Lower lobe of right lung (tissue), 2 donors: Measurements from ENCODE around the gene TRAF7. TPM values are rescaled to one million over a fixed set of nuclear protein-coding genes. Genes with fewer than 3 reads are reported as not detected.
"Not testable (repeated sequence)": the region's sequence is repeated elsewhere in the genome, so short reads cannot be mapped to it uniquely, and the experiment has no call there.

Source experiments
- ATAC-seq, 2 donors: fragments of 200-7000 bp; cut with Tn5 transposase; one replicate each; pipeline ENCODE4 v1.9.1; 2020 to 2022; ENCODE audit warnings: mild to moderate bottlenecking in 2 of 2, moderate library complexity in 2 of 2
- DNase-seq: peaks from one replicate; pipeline ENCODE4 v3.0.0-alpha.2; 2020
- H3K27ac ChIP-seq: fragments of 200-600 bp; one replicate; pipeline ENCODE4 v1.8.0; 2022
- H3K27me3 ChIP-seq: fragments of 200-600 bp; one replicate; pipeline ENCODE4 v1.8.0; 2022; ENCODE audit warnings: low read depth
- H3K36me3 ChIP-seq: fragments of 200-600 bp; one replicate; pipeline ENCODE4 v1.8.0; 2022; ENCODE audit warnings: mild to moderate bottlenecking
- H3K4me1 ChIP-seq: fragments of 200-600 bp; one replicate; pipeline ENCODE4 v1.8.0; 2022
- H3K4me3 ChIP-seq: fragments of 200-600 bp; one replicate; pipeline ENCODE4 v1.8.0; 2022; ENCODE audit warnings: mild to moderate bottlenecking
- H3K9me3 ChIP-seq: fragments of 200-600 bp; one replicate; pipeline ENCODE4 v1.8.0; 2022
- intact Hi-C: fragments of 100-400 bp; cut with DNase I; formaldehyde crosslinking; loops from one replicate; pipeline ENCODE4 v1.11.0; 2022
- total RNA-seq: library from RNA; stranded (reverse); fragmentation: NEBNext Ultra II Directional; extraction: Animal tissue kit (Norgen Biotek cat#: 25700); gene quantifications from one replicate; pipeline ENCODE4 v1.2.1, GENCODE V29; 2021
- TF ChIP-seq, protein P1 (sequence below): fragments of 200-600 bp; IDR thresholded peaks from one replicate; pipeline ENCODE4 v1.8.0; 2022; ENCODE audit warnings: antibody characterized with exemption, mild to moderate bottlenecking
- donor health status: DM: no; HTN: yes; CAD: no; lungs with severe emphysema.

TRAF7 gene
- total RNA-seq, 1 donor from 2014 or later = 61.9 TPM

DNA sequence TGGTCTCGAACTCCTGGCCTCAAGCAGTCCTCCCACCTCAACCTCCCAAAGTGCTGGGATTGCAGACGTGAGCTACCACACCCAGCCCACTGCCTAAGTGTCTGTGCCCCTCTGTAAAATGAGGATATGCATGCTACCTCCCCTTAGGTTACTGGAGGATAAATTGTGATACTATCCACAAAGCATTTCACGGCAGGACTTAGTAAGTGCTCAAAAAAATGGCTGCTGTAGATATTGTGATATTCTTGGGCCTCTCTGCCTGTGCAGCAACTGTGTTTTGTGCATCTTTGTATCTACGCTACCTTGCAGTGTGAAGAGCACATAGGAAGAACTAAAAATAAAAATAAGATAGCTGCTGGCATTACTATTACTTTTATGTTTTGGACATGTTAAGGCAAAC lies 42.7 kb downstream of the TRAF7 start:
- peaks cover 13% of the 10 kb centered on the region for H3K4me1 ChIP-seq
- H3K4me3 ChIP-seq = no peak overlapping the region
- H3K27ac ChIP-seq = no peak overlapping the region
- H3K36me3 ChIP-seq = no peaks in the 10 kb centered on the region
- TF ChIP-seq, protein P1, sequence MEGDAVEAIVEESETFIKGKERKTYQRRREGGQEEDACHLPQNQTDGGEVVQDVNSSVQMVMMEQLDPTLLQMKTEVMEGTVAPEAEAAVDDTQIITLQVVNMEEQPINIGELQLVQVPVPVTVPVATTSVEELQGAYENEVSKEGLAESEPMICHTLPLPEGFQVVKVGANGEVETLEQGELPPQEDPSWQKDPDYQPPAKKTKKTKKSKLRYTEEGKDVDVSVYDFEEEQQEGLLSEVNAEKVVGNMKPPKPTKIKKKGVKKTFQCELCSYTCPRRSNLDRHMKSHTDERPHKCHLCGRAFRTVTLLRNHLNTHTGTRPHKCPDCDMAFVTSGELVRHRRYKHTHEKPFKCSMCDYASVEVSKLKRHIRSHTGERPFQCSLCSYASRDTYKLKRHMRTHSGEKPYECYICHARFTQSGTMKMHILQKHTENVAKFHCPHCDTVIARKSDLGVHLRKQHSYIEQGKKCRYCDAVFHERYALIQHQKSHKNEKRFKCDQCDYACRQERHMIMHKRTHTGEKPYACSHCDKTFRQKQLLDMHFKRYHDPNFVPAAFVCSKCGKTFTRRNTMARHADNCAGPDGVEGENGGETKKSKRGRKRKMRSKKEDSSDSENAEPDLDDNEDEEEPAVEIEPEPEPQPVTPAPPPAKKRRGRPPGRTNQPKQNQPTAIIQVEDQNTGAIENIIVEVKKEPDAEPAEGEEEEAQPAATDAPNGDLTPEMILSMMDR = no peak
- ATAC-seq (no peak), DNase-seq (no peak)
- intact Hi-C loops = no loop called here
- no peaks in the 10 kb centered on the region for H3K9me3 ChIP-seq
- peaks cover 40% of the 10 kb centered on the region for H3K27me3 ChIP-seq

DNA sequence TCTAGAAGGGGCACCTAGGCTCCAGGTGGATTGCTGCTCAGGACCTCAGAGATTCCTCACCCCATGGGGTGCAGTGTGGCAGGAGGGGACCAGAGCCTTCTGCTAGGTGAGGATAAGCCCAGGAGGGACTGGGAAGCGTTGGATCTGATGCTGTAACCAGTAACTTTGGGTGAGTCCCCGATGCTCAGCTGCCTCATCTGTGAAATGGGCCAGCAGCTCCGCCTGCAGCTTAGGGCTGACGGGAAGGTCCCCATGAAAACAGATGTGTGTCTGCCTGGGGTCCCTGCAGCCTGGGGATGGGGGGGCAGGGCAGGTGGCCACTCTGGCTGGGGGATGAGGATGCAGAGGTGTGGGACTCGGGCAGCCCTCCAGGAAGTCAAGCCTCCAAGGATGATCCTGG lies 43.5 kb downstream of the TRAF7 start:
- DNase-seq = no peak
- Histone ChIP-seq H3K4me1 (peaks cover 13% of the 10 kb centered on the region), H3K36me3 (no peaks in the 10 kb centered on the region), H3K27me3 (peaks cover 39% of the 10 kb centered on the region), H3K4me3 (no peak overlapping the region), H3K27ac (no peak overlapping the region), H3K9me3 (no peaks in the 10 kb centered on the region)
- ATAC-seq = no peak
- intact Hi-C loops = no loop called here
- TF ChIP-seq, protein P1 = no peak

DNA sequence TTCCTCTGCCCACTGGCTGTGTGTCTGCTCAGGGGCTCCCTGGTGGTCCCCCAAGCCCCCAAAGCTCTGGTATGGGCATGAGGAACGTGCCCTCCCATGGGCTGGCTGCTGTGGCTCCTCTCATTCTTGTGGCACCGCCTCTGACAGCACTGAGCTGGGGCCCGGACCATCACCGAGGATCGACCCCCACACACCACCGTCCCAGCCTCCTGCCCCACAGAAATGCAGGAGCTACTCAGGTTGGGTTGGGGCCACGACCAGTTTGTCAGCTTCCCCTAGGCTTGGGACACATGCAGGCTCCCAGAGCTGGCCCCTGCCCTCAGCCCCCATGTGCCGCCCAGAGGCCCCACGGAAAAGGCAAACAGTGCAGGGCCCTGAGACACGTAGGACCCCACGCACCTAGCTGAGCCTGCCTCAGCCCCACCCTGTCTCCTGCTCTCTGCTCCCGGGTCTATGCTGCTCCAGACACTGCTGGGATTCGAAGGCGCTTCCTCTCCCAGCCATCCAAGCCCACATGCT lies 44.1 kb downstream of the TRAF7 start:
- no peak overlapping the region for H3K4me3 ChIP-seq
- H3K36me3 ChIP-seq = no peaks in the 10 kb centered on the region
- H3K9me3 ChIP-seq = no peaks in the 10 kb centered on the region
- H3K27ac ChIP-seq = no peak overlapping the region
- peaks cover 17% of the 10 kb centered on the region for H3K4me1 ChIP-seq
- H3K27me3 ChIP-seq = peaks cover 33% of the 10 kb centered on the region
- ATAC-seq (no peak), DNase-seq (no peak)
- TF ChIP-seq, protein P1 = no peak
- intact Hi-C loops = no loop called here

DNA sequence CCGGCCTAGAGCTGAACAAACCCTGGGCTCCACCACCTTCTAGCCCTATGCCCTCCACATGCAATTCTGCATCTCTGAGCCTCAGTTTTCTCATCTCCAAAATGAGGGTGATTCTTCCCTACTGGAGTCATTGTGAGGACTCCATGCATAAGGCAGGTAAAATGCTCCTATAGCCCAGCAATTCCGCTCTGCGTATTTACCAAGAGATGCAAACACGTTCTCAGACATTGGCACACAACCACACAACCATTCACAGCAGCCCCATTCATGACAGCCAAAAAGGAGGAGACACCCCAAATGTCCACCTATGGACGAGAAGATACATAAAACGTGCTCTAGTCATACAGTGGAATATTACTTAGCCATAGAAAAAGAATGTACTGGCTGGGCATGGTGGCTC lies 44.7 kb downstream of the TRAF7 start:
- intact Hi-C loops = no loop called here
- TF ChIP-seq, protein P1 = no peak
- no peaks in the 10 kb centered on the region for H3K36me3 ChIP-seq
- DNase-seq (no peak), ATAC-seq (no peak)
- H3K27me3 ChIP-seq = peaks cover 26% of the 10 kb centered on the region
- H3K9me3 ChIP-seq = no peaks in the 10 kb centered on the region
- no peak overlapping the region for H3K27ac ChIP-seq
- H3K4me3 ChIP-seq = no peak overlapping the region
- peaks cover 17% of the 10 kb centered on the region for H3K4me1 ChIP-seq

DNA sequence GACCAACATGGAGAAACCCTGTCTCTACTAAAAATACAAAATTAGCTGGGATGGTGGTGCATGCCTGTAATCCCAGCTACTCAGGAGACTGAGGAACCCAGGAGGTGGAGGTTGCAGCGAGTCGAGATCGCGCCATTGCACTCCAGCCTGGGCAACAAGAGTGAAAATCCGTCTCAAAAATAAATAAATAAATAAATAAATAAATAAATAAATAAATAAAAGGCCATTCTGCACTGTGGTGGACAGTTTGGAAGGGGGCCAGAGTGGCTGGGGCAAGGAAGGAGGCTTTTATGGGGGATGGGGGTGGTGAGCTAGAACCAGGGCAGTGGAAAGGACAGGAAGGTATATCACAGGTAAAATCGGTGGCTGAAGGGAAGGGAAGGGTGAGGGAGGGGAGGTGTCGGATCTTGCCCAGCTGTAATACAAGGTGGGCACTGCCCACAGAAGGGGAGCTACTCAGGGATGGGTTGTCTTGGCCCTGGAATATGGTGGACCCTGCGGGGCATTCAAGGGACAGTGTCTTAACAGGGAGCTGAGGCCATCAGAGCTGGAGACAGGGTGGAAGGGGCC lies 47.6 kb downstream of the TRAF7 start:
- H3K27ac ChIP-seq, ATAC-seq, intact Hi-C loops: not testable (repeated sequence)

DNA sequence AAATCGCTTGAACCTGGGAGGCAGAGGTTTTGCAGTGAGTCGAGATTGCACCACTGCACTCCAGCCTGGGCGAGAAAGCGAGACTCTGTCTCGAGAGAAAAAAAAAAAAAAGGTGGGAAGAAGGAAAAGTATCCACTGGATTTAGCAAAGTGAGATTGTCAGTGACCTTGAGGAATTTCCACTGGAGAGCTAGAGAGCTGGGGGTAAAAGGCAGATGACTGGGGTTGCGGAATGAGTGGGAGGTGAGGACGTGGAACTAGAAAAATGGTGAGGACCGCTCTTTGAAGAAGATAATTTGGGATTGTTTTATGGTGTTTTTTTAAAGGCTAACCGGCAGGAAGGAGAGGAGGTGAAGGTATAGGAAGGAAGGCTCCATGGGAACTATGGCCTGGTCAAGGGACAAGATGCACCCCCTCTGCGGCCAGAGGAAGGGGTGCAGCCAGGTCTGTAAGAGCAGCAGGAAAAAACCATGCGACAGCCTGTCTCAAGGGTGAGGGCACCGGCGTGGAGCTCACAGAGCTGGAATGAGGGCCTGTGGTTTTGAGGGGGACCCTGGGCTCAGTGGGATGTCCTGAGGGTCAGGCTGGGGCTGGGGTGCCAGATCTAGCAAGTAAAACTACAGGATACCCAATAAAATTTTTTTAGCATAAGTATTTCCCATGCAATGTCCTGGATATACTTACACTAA lies 49.0 kb downstream of the TRAF7 start:
- H3K4me3 ChIP-seq = peak overlapping the region; percentile 86
- H3K36me3 ChIP-seq = peaks cover 29% of the 10 kb centered on the region
- DNase-seq = peak; percentile 53
- no peaks in the 10 kb centered on the region for H3K9me3 ChIP-seq
- intact Hi-C loops = no loop called here
- peak overlapping the region; percentile 99 for H3K27ac ChIP-seq
- TF ChIP-seq, protein P1 = no peak
- H3K4me1 ChIP-seq = peaks cover 23% of the 10 kb centered on the region
- ATAC-seq = no peak
- no peaks in the 10 kb centered on the region for H3K27me3 ChIP-seq

More for the DNA sequence above, 47.6 kb downstream of the TRAF7 start:
- not testable (repeated sequence) for H3K27me3 ChIP-seq, DNase-seq, H3K9me3 ChIP-seq, H3K4me3 ChIP-seq
- Histone ChIP-seq H3K36me3 (peaks cover 15% of the 10 kb centered on the region), H3K4me1 (peaks cover 23% of the 10 kb centered on the region)
